Activated naive CD4-positive, alpha-beta T cell treated with anti-CD3 and anti-CD28 coated beads for 36 hours (primary cell): ENCODE data around the gene MRPL9. TPM values are rescaled to one million over a fixed set of nuclear protein-coding genes. Genes with fewer than 3 reads are reported as not detected.

Experiments used
- CTCF ChIA-PET: fragments of 350-600 bp; sonication (Branson Sonifier 250); formaldehyde crosslinking; loops from one replicate; lab custom pipeline; 2021; ENCODE audit warnings: antibody characterized with exemption; lab: Charles Lee
- DNase-seq: peaks from one replicate; pipeline ENCODE4 v3.0.0-alpha.2; 2020
- H3K27ac Mint-ChIP-seq: one replicate; pipeline ENCODE4 v1.8.0; 2021; ENCODE audit warnings: mild to moderate bottlenecking, mixed read lengths
- H3K27me3 Mint-ChIP-seq: one replicate; pipeline ENCODE4 v1.8.0; 2021; ENCODE audit warnings: low read depth, mixed read lengths
- H3K36me3 Mint-ChIP-seq: one replicate; pipeline ENCODE4 v1.8.0; 2021; ENCODE audit warnings: low read depth, mixed read lengths
- H3K4me1 Mint-ChIP-seq: one replicate; pipeline ENCODE4 v1.8.0; 2021; ENCODE audit warnings: low read depth, mixed read lengths
- H3K4me3 Mint-ChIP-seq: one replicate; pipeline ENCODE4 v1.8.0; 2021; ENCODE audit warnings: mild to moderate bottlenecking, moderate library complexity, mixed read lengths
- H3K9me3 Mint-ChIP-seq: one replicate; pipeline ENCODE4 v1.8.0; 2021; ENCODE audit warnings: mixed read lengths
- intact Hi-C: fragments of 100-400 bp; cut with micrococcal nuclease; formaldehyde crosslinking; loops from one replicate; pipeline ENCODE4 v1.15.1; 2023
- total RNA-seq, 2 experiments: library from RNA; stranded (reverse); gene quantifications; one replicate each; pipeline ENCODE4 v1.2.3, GENCODE V29; 2021

MRPL9 gene
- 100 to 1,000 TPM; 157 to 160 TPM for total RNA-seq

DNA sequence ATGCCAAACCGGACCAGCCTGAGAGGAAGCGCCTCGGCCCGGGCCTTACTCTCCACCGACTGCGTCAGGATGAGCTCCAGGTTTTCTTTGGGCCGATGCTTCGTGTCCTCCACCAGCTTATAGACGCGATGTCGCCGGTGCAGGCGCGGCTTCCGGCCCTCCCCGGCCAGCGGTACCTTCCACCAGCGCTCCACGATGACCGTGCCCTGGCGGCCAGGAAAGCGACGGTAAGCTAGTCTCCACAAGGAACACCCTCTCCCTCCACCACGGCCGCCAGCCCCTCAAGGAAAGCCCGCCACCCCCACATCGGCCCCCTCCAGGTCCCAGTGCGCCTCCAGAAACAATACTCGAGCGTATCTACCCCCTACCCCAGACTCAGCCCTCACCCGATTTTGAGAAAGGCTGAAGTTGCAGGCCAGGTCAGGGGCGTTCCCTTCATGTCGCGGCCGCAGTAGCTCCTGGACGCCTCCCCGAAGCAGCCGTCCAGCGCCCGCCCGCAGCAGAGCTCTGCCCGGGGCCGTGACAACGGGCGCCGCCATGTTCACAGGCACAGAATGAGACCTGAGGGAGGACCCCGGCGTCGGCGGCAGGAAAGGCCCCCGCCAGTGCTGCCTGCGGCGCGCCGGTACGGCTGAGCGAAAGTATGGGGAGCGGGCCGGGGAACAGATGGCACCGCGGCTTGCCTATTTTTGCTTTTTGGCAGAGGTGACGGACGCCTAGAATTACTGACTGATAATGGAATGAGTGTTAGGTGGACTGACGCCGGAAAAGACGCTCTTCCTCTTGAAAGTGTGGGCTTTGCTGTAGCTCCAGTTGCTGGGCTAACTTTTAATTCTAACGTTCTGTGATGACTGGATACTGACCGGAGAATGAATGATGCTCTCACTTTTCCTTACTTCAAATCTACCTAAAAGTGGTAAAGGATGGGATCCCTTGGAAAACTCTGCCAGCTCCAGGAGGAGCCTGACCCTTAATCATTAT, at the start of gene MRPL9:
Gene MRPL9 (minus strand): TSS at position 556 of the 981 bp plus-strand sequence. CDS start 17 bp downstream, at position 539.
- no peaks in the 10 kb centered on the region for H3K9me3 Mint-ChIP-seq
- H3K4me3 Mint-ChIP-seq: peak within 1 kb of the TSS; percentile 86
- no peaks in the 10 kb centered on the region for H3K27me3 Mint-ChIP-seq
- CTCF ChIA-PET: interaction anchor here (1.0 to 1.8 kb wide), 5 partner anchors 26 to 74 kb away, joined by 3 to 12 read pairs (median 4); no protein-coding TSS in a partner anchor
- intact Hi-C loops: loop anchor here (1.0 to 10.0 kb wide), 5 partner anchors 27 to 436 kb away; partner anchors contain the start of genes PI4KB and TDRKH
- H3K27ac Mint-ChIP-seq: peak within 1 kb of the TSS; percentile 90
- peaks cover 17% of the 10 kb centered on the region for H3K36me3 Mint-ChIP-seq
- peak; percentile 91 for DNase-seq
- peaks cover 17% of the 10 kb centered on the region for H3K4me1 Mint-ChIP-seq

DNA sequence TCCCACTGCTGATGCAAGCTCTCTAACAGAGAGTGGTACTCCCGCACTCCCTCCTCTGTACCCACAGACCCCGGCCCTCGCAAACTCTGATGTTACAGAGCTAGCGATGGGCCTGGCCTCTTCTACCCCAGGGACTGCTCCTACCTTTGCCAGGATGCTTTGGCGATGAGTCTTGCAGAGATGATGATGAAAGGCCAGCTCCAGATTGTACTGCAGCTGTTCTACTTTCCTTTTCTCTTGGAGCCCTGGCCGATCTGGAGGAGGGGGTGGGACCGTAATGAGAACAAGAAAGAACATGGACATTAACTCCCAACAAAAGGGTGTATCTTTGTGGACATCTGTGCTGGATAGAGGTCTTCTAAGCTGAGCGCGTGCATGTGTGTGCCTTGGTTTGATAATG, 47.9 kb upstream of the MRPL9 start:
- no peaks in the 10 kb centered on the region for H3K27me3 Mint-ChIP-seq
- H3K36me3 Mint-ChIP-seq: no peaks in the 10 kb centered on the region
- intact Hi-C loops: no loop called here
- no peak overlapping the region for H3K4me3 Mint-ChIP-seq
- H3K9me3 Mint-ChIP-seq: no peaks in the 10 kb centered on the region
- peaks cover 8% of the 10 kb centered on the region for H3K4me1 Mint-ChIP-seq
- CTCF ChIA-PET: interaction anchor here (0.5 kb wide), 1 partner anchor 372 kb away, joined by 3 read pairs; no protein-coding TSS in a partner anchor
- no peak overlapping the region for H3K27ac Mint-ChIP-seq
- no peak for DNase-seq

DNA sequence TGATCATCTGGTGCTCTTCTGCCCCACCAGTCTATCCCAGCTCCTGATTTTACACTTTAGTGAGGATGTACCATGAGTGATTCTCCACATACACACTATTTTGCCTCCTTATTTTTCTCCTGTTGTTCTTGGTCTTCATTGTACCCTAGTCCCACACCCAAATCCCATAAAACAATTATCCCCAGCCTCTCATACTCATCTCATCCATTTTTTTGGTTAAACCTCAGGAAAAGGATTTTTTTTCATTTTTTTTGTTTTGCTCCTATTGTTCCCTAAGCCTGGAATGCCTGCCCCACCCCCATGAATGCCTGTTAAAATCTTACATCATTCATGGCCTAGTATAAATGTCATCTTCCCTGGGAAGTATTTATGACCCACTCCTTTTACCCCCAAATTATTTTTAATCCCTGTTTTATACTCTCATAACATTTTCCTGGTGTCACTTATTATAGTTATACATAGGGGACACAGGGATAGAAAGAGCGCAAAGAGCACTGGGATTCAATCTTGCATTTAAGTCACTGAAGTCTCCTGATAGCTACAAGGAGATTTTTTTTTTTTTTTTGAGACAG, 46.8 kb upstream of the MRPL9 start:
- intact Hi-C loops: no loop called here
- no peaks in the 10 kb centered on the region for H3K9me3 Mint-ChIP-seq
- H3K36me3 Mint-ChIP-seq: no peaks in the 10 kb centered on the region
- no peak overlapping the region for H3K27ac Mint-ChIP-seq
- DNase-seq: no peak
- CTCF ChIA-PET: interaction anchor here (0.7 kb wide), 1 partner anchor 169 kb away, joined by 3 read pairs; no protein-coding TSS in a partner anchor
- no peak overlapping the region for H3K4me3 Mint-ChIP-seq
- H3K4me1 Mint-ChIP-seq: no peaks in the 10 kb centered on the region
- no peaks in the 10 kb centered on the region for H3K27me3 Mint-ChIP-seq

DNA sequence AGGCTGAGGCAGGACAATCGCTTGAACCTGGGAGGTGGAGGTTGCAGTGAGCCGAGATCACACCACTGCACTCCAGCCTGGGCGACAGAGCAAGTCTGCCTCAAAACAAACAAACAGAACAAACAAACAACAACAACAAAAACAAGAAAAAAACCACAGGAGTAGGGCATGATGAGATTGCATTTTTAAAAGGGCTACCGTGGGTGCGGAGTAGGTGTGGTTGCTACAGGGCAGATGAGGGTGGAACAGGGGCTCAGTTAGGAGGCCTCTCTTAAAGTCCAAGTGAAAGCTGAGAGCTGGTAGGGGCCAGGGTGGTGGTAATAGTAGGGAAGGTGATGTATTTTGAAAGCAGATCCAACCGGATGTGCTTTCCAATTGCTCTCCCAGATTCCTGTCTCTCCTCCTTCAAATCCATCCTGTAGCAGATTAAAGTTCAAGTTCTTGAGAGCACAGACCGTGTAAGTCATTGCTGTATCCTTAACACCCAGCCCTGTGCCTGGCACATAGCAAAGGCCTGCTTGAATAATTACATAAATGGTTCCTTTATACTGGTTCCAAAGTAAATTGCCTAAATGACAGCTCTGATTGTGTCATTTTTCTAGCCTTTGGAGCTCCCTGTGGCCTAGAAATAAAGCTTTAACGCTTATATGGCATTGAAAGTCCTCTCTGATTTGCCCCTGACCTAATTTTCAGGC, 46.1 kb upstream of the MRPL9 start:
- Mint-ChIP-seq H3K9me3 (no peaks in the 10 kb centered on the region), H3K4me1 (no peaks in the 10 kb centered on the region), H3K36me3 (no peaks in the 10 kb centered on the region), H3K27me3 (no peaks in the 10 kb centered on the region), H3K27ac (no peak overlapping the region), H3K4me3 (no peak overlapping the region)
- CTCF ChIA-PET: interaction anchor here (0.7 kb wide), 1 partner anchor 169 kb away, joined by 3 read pairs; no protein-coding TSS in a partner anchor
- intact Hi-C loops: no loop called here
- DNase-seq: no peak

DNA sequence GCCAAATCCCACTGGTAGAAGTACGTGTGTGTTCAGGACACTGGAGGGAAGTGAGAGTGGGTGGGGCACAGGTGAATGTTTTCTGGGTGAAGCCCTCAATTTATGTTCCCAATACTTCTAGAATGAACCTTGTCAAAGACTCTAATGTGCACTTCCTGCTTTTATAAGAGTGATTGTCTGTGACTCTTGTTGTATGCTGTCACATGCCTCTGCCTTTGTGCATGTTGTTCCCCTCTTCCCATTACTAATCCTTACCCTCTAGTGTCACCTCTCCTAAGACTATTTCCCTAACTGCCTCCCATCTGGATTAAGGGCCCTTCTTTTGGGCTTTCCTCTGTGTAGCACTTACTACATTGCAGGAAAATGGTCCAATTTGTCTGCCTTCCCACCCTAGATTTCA, 44.5 kb upstream of the MRPL9 start:
- no peak overlapping the region for H3K4me3 Mint-ChIP-seq
- no peaks in the 10 kb centered on the region for H3K36me3 Mint-ChIP-seq
- intact Hi-C loops: no loop called here
- no peak for DNase-seq
- H3K4me1 Mint-ChIP-seq: no peaks in the 10 kb centered on the region
- H3K9me3 Mint-ChIP-seq: no peaks in the 10 kb centered on the region
- peaks cover 2% of the 10 kb centered on the region for H3K27me3 Mint-ChIP-seq
- H3K27ac Mint-ChIP-seq: no peak overlapping the region
- CTCF ChIA-PET: no interaction called here

DNA sequence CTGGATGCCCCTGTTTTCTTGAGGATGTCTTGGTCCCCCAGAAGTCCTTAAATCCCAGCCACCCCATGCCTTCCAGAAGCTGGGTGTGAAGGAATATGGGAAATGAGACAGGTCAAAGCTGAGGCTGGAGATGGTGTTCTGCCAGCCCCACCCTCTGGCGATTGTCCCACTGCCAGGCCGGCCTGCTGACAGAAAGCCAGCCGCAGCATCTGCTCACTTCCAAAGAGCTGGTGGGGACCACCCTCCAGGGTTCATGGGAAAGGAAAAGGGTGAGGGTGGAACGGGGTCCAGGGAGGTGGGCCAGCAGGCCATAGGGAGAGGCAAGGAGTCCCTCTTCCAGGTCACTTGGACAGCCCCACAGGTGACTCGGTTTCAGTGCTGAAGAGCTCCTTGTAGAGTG, 43.8 kb upstream of the MRPL9 start:
- H3K36me3 Mint-ChIP-seq: no peaks in the 10 kb centered on the region
- no peak overlapping the region for H3K27ac Mint-ChIP-seq
- no peak overlapping the region for H3K4me3 Mint-ChIP-seq
- intact Hi-C loops: no loop called here
- H3K27me3 Mint-ChIP-seq: peaks cover 2% of the 10 kb centered on the region
- H3K9me3 Mint-ChIP-seq: no peaks in the 10 kb centered on the region
- DNase-seq: no peak
- CTCF ChIA-PET: no interaction called here
- no peaks in the 10 kb centered on the region for H3K4me1 Mint-ChIP-seq

DNA sequence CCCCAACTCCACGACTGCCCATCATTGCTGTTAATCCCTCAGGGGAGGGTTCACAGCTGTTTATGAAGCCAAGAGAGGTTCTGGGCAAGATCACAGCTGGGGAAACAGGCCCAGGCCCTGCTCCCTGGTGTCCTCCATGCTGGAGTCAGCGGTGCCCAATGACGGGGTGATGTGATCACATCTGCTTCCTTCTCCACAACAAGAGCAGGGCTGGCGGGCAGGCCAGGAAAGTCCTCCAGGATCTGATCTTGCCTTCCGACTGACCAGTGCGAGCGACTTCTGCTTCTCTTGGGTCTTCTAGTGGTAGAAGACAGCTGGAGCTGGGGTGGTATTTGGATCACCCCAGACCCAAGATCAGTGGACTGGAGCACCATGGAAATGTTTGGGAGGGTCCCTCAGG, 42.9 kb upstream of the MRPL9 start:
- intact Hi-C loops: no loop called here
- peaks cover 2% of the 10 kb centered on the region for H3K27me3 Mint-ChIP-seq
- no peaks in the 10 kb centered on the region for H3K4me1 Mint-ChIP-seq
- DNase-seq: no peak
- H3K4me3 Mint-ChIP-seq: no peak overlapping the region
- CTCF ChIA-PET: no interaction called here
- H3K9me3 Mint-ChIP-seq: no peaks in the 10 kb centered on the region
- no peaks in the 10 kb centered on the region for H3K36me3 Mint-ChIP-seq
- no peak overlapping the region for H3K27ac Mint-ChIP-seq

DNA sequence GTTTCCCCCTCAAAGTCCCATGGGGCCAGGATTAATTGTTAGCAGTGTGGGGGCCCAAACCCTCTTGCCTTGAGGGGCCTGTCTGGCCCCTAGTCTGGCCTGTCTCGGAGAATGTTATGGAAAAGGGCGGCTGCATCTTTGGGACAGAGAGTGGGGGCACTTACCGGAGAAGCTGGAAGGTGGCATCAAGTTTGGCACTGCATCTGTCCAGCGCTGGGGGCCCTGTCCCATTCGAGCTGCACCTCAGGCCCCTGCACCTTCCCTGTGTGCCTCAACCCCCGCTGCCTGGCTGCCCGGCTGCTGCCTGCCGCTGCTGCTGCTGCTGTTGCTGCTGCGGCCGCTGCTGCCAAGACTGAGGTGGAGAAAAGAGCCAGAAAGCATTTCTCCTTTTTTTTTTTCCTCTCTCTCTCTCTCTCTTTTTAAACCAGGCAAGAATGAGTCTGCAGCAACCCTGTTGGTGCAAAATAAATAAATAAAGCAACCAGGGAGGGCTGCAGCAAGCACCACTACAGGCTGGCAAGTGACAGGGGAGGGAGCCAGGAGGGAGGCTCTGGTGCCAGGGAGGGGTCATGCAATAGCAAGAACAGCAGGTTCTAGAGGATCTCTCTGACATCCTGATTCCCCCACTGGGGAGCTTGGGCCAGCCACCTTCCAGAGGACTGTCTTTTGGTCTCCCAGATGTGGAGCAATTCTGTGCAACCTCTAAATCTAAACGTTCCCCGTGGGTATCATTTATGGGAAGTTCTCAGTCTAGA, 41.9 kb upstream of the MRPL9 start, which contains the start of gene LINGO4:
Gene LINGO4 (minus strand): TSS at position 354 of the 755 bp plus-strand sequence. CDS start 2,715 bp downstream, outside the sequence.
- H3K9me3 Mint-ChIP-seq: no peaks in the 10 kb centered on the region

DNA sequence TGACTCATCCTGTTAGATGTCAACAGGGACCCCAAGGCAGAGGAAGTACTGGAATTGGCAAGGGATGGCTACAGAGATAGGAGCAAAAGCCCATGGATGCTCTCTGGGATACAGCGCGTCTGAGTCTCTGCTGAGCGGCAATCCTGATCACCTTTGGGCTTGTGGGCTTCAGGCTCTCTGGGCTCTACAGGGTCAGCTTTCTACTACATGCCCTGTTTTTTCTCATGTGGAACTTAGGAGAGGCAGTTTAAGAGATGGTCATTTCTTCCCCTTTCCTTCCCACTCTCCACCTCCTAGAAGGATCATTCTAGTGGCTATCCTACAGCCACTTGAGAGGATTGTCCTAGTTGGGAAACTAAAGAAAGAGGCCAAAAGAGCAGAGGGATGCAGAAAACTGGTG, 40.6 kb upstream of the MRPL9 start:
- H3K27me3 Mint-ChIP-seq: peaks cover 2% of the 10 kb centered on the region
- H3K9me3 Mint-ChIP-seq: no peaks in the 10 kb centered on the region
- DNase-seq: no peak
- H3K36me3 Mint-ChIP-seq: no peaks in the 10 kb centered on the region
- peaks cover 2% of the 10 kb centered on the region for H3K4me1 Mint-ChIP-seq
- CTCF ChIA-PET: no interaction called here
- no peak overlapping the region for H3K4me3 Mint-ChIP-seq
- intact Hi-C loops: no loop called here
- no peak overlapping the region for H3K27ac Mint-ChIP-seq

More for the DNA sequence above, 41.9 kb upstream of the MRPL9 start, which contains the start of gene LINGO4:
- Mint-ChIP-seq H3K27me3 (peaks cover 2% of the 10 kb centered on the region), H3K27ac (no peak within 1 kb of the TSS), H3K4me3 (no peak within 1 kb of the TSS), H3K36me3 (no peaks in the 10 kb centered on the region), H3K4me1 (peaks cover 2% of the 10 kb centered on the region)
- no peak for DNase-seq
- CTCF ChIA-PET: interaction anchor here (0.7 kb wide), 1 partner anchor 31 kb away, joined by 4 read pairs; no protein-coding TSS in a partner anchor
- intact Hi-C loops: no loop called here

DNA sequence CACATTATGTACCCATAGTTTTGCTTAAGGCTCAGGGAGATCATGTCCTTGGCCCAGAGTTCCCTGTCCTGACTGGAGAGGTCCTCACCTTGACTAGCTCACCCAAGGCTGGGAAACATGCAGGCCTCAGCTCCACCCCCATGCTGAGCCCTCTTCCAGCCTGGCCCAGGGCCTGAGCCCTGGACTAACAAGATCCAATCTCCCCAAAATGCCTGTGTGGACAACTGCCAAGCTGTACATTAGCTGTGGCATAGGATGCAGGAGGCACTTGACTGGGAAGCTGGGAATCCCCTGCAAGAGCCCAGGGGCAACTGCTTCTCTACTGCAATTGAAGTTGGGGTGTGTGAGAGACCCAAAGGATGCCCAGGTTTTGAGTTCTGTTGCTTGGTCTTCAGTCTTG, 39.9 kb upstream of the MRPL9 start:
- H3K27ac Mint-ChIP-seq: no peak overlapping the region
- DNase-seq: no peak
- H3K9me3 Mint-ChIP-seq: no peaks in the 10 kb centered on the region
- intact Hi-C loops: no loop called here
- H3K36me3 Mint-ChIP-seq: no peaks in the 10 kb centered on the region
- peaks cover 2% of the 10 kb centered on the region for H3K27me3 Mint-ChIP-seq
- CTCF ChIA-PET: no interaction called here
- H3K4me1 Mint-ChIP-seq: peaks cover 2% of the 10 kb centered on the region
- no peak overlapping the region for H3K4me3 Mint-ChIP-seq

DNA sequence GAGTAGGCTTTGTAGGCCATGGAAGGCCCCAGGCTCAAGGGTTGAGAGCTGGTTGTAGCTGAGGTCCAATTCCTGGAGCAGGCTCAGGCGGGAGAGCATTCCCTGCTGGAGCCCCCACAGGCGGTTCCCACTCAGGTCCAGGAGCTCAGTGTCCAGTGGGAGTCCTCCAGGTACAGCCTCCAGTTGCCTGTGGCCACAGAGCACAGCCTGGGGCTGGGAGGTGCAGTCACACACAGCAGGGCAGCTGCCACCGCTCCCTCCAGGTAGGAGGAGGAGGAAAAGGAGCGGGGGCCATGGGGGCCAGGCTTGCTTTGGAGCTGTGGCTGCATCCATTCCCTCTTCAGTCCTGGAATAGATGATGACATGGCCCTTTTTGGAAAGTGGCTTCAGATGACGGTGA, 39.1 kb upstream of the MRPL9 start:
- Mint-ChIP-seq H3K4me1 (peaks cover 2% of the 10 kb centered on the region), H3K27ac (no peak overlapping the region), H3K4me3 (no peak overlapping the region), H3K36me3 (no peaks in the 10 kb centered on the region), H3K9me3 (no peaks in the 10 kb centered on the region), H3K27me3 (peaks cover 2% of the 10 kb centered on the region)
- no peak for DNase-seq
- CTCF ChIA-PET: interaction anchor here (0.7 kb wide), 1 partner anchor 35 kb away, joined by 4 read pairs; no protein-coding TSS in a partner anchor
- intact Hi-C loops: no loop called here
